ENCODE measurements around the gene RIMBP3C.

DNA sequence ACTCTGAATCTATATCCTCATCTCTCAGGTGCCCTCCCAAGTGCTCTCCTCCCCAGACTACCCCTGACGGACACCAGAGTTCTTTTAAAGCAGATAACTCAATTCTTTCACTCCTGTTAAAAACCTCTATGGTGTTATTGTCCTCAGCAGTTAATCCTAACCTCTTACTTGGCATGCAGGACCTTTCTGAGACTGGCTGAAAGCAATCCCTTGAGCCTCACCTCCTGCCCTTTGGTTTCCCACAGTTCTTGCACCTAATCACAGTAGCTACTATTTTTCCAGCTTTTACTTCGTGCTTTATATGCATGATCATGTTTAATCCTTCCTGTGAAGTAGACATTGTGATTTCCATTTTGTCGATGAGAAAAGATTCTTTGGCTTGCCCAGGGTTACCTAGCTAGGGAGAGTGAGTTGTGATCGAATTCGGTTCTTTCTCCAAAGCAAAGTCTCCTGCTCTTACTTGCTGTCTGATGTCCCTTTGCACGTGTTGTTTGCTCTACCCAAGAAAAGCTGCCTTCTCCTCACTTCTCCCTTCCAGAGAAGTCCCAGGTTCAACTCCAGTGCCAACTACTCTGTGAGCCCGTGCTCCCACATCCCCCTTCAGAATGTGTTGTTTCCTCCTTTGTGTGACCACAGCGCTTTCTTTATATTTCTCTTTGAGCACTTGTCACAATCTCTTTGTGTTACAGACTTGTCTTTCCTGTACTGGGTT, 18.4 kb upstream of the RIMBP3C start:
- TF ChIP-seq CTCF (IDR thresholded peaks at IDR 0.05) (no peak), POLR2A (IDR thresholded peaks at IDR 0.05) (no peak)
